OCI-LY1 (cell line): ENCODE results near the gene GZMM.

ENCODE experiments used
- H2AFZ ChIP-seq: fragments of 200-600 bp; sonication (generic), shearing (Covaris generic); 2 replicates; pipeline ENCODE4 v1.6.0; 2014; ENCODE audit warnings: antibody characterized with exemption, mild to moderate bottlenecking, low read length
- H3F3A ChIP-seq: fragments of 200-600 bp; sonication (generic), shearing (Covaris generic); 2 replicates; pipeline ENCODE4 v1.6.0; 2014; ENCODE audit warnings: mild to moderate bottlenecking, antibody characterized with exemption, low read length, moderate library complexity; ENCODE audit not compliant: insufficient read depth
- H3K27ac ChIP-seq: fragments of 200-600 bp; sonication (generic); 2 replicates; pipeline ENCODE4 v1.5.1; 2014; ENCODE audit warnings: low read length, mixed run types, mild to moderate bottlenecking, low read depth; ENCODE audit not compliant: poor library complexity, severe bottlenecking
- H3K27me3 ChIP-seq: fragments of 200-600 bp; sonication (generic); 2 replicates; pipeline ENCODE4 v1.6.0; 2014; ENCODE audit warnings: antibody characterized with exemption, mild to moderate bottlenecking, low read length, moderate library complexity; ENCODE audit not compliant: insufficient read depth
- H3K36me3 ChIP-seq: fragments of 200-600 bp; sonication (generic); 2 replicates; pipeline ENCODE4 v1.6.1; 2014; ENCODE audit warnings: mild to moderate bottlenecking, antibody characterized with exemption, low read length, moderate library complexity, mixed read lengths; ENCODE audit not compliant: insufficient read depth
- H3K4me1 ChIP-seq: fragments of 200-600 bp; sonication (generic); 2 replicates; pipeline ENCODE4 v1.5.1; 2014; ENCODE audit warnings: mild to moderate bottlenecking, low read length, moderate library complexity; ENCODE audit not compliant: insufficient read depth, severe bottlenecking
- H3K4me2 ChIP-seq: fragments of 200-600 bp; sonication (generic), shearing (Covaris generic); 2 replicates; pipeline ENCODE4 v1.6.1; 2014; ENCODE audit warnings: low read length
- H3K4me3 ChIP-seq: fragments of 200-600 bp; sonication (generic); 2 replicates; pipeline ENCODE4 v1.5.1; 2014; ENCODE audit warnings: low read length, low read depth, mild to moderate bottlenecking, mixed read lengths; ENCODE audit not compliant: poor library complexity, severe bottlenecking
- H3K79me2 ChIP-seq: fragments of 200-600 bp; shearing (Covaris generic); 2 replicates; pipeline ENCODE4 v1.6.1; 2016; ENCODE audit warnings: mixed run types, low read length, mixed read lengths; ENCODE audit not compliant: insufficient read depth
- H3K9ac ChIP-seq: fragments of 200-600 bp; sonication (generic), shearing (Covaris generic); 2 replicates; pipeline ENCODE4 v1.6.1; 2014; ENCODE audit warnings: mild to moderate bottlenecking, low read length, mixed read lengths
- H3K9me2 ChIP-seq: fragments of 200-600 bp; sonication (generic), shearing (Covaris generic); 2 replicates; pipeline ENCODE4 v1.6.1; 2014; ENCODE audit warnings: low read depth, mild to moderate bottlenecking, low read length, mixed read lengths
- H3K9me3 ChIP-seq: fragments of 200-600 bp; shearing (Covaris generic); 2 replicates; pipeline ENCODE4 v1.6.1; 2014; ENCODE audit warnings: low read length, mixed read lengths
- H4K20me1 ChIP-seq: fragments of 200-600 bp; sonication (generic), shearing (Covaris generic); 2 replicates; pipeline ENCODE4 v1.6.0; 2016; ENCODE audit warnings: mild to moderate bottlenecking, low read length; ENCODE audit not compliant: insufficient read depth
- EZH2 ChIP-seq: fragments of 200-600 bp; sonication (generic), shearing (Covaris generic); IDR thresholded peaks from 2 replicates; pipeline ENCODE4 v1.8.0; 2017; ENCODE audit warnings: borderline replicate concordance, mixed run types, mild to moderate bottlenecking, antibody characterized with exemption, low read length, moderate library complexity, mixed read lengths
- TF ChIP-seq, protein P1 (sequence below): fragments of 200-600 bp; sonication (generic), shearing (Covaris generic); IDR thresholded peaks from 2 replicates; pipeline ENCODE4 v1.5.1; 2017; ENCODE audit warnings: mild to moderate bottlenecking, antibody characterized with exemption, low read length, moderate library complexity, mixed read lengths

Gene GZMM

DNA sequence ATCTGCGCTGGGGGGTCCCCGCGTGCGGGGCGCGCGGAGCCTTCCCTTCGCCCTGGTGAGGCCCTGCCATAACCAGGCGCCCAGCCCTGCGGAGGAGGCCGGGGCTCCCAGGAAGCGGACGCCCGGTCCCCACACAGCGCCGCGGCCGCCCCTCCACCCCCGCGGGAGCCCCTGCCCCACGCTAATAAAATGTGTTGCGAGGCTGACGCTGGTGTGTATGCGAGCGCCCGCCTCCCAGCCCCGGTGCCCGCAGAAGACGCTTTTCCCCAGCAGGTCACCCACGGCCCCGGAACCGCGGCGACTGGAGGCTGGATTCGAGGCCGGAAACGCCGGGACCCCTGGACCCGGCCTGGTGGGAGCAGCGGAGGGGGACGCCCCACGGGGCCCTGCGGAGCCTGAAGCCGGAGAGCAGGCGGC, 24.4 kb upstream of the GZMM start:
- H3F3A ChIP-seq, result no peaks in the 10 kb centered on the region
- H2AFZ ChIP-seq, result no peak overlapping the region
- no peaks in the 10 kb centered on the region for H3K27me3 ChIP-seq
- H3K9me3 ChIP-seq, result no peaks in the 10 kb centered on the region
- H3K4me2 ChIP-seq, result no peak overlapping the region
- no peaks in the 10 kb centered on the region for H4K20me1 ChIP-seq
- no peak overlapping the region for H3K27ac ChIP-seq
- H3K79me2 ChIP-seq, result no peaks in the 10 kb centered on the region
- H3K9me2 ChIP-seq, result no peaks in the 10 kb centered on the region
- no peaks in the 10 kb centered on the region for H3K36me3 ChIP-seq
- TF ChIP-seq, protein P1, sequence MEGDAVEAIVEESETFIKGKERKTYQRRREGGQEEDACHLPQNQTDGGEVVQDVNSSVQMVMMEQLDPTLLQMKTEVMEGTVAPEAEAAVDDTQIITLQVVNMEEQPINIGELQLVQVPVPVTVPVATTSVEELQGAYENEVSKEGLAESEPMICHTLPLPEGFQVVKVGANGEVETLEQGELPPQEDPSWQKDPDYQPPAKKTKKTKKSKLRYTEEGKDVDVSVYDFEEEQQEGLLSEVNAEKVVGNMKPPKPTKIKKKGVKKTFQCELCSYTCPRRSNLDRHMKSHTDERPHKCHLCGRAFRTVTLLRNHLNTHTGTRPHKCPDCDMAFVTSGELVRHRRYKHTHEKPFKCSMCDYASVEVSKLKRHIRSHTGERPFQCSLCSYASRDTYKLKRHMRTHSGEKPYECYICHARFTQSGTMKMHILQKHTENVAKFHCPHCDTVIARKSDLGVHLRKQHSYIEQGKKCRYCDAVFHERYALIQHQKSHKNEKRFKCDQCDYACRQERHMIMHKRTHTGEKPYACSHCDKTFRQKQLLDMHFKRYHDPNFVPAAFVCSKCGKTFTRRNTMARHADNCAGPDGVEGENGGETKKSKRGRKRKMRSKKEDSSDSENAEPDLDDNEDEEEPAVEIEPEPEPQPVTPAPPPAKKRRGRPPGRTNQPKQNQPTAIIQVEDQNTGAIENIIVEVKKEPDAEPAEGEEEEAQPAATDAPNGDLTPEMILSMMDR, result no peak
- no peak for TF ChIP-seq EZH2
- H3K4me1 ChIP-seq, result peaks cover 6% of the 10 kb centered on the region
- H3K4me3 ChIP-seq, result no peak overlapping the region
- no peak overlapping the region for H3K9ac ChIP-seq

DNA sequence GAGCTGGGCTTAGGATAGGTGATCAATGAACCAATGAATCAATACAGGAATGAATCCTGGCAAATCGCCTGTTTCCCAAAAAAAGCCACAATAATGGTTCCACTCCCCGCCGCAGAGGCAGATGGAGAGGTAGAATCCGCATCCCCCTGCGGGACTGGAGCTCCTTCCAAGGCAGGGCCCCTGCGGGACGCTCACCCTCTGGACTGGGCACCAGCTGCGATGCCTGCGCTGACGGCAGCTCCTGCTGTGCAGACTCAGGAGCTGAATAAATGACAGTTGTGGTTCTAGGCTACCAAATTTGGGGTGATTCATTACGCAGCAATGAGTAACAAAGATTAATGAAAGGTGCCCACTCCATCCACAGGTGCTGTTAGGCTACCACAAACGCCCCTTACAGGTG, 21.1 kb upstream of the GZMM start:
- Histone ChIP-seq H3K27me3 (no peaks in the 10 kb centered on the region), H3K27ac (no peak overlapping the region), H3K36me3 (no peaks in the 10 kb centered on the region), H2AFZ (no peak overlapping the region), H3K4me2 (peak overlapping the region; percentile 32; the same call in 1 of the 2 replicates), H3F3A (no peaks in the 10 kb centered on the region), H3K9me2 (no peaks in the 10 kb centered on the region), H3K9ac (no peak overlapping the region), H3K4me3 (peak overlapping the region; percentile 31), H4K20me1 (no peaks in the 10 kb centered on the region), H3K9me3 (no peaks in the 10 kb centered on the region), H3K79me2 (no peaks in the 10 kb centered on the region), H3K4me1 (peaks cover 6% of the 10 kb centered on the region)
- TF ChIP-seq, protein P1, result no peak
- no peak for TF ChIP-seq EZH2

DNA sequence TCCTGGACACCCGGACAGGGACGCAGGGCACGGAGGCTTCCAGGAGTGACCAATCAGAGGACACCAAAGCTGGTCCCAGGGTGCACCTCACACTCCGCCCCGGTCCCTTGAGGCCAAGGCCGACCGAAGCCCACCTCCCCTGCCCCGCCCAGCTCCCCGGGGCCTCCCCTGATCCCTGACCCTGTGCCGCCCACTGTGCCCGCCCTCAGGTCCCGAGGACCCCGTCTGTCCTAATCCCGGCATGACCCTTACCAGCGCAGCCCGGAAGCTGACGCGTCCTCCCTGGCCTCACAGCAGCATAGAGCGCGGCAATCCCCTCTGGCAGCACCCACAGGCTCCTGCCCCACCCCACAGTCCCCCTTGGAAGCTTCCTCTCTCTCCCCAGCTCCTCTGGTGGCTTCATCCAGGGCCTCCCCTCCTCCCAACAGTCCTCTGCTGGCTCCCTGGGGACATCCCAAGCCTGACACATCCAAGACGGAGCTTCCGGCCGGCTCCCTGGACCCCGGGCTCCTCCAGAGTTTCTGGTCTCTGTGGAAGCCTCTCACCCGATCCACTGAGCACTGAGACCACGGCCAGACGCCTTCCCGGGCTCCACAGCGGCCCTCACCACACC, 19.7 kb upstream of the GZMM start:
- Histone ChIP-seq H3K9me2 (no peaks in the 10 kb centered on the region), H2AFZ (no peak overlapping the region), H3K27me3 (no peaks in the 10 kb centered on the region), H4K20me1 (no peaks in the 10 kb centered on the region), H3K79me2 (no peaks in the 10 kb centered on the region), H3K9ac (no peak overlapping the region), H3K27ac (no peak overlapping the region), H3K4me1 (peaks cover 6% of the 10 kb centered on the region), H3K36me3 (no peaks in the 10 kb centered on the region), H3F3A (no peaks in the 10 kb centered on the region), H3K4me3 (no peak overlapping the region), H3K9me3 (no peaks in the 10 kb centered on the region), H3K4me2 (no peak overlapping the region; the same call in 1 of the 2 replicates)
- TF ChIP-seq, protein P1, result no peak
- no peak for TF ChIP-seq EZH2
